DOHH2 (cell line): ENCODE results near the gene SAE1.

Experiments used
- CTCF ChIP-seq: fragments of 200-600 bp; sonication (generic); IDR thresholded peaks from one replicate; pipeline ENCODE4 v1.5.1; 2014; ENCODE audit warnings: antibody characterized with exemption, mild to moderate bottlenecking, low read depth, low read length; ENCODE audit not compliant: poor library complexity, severe bottlenecking
- EZH2phosphoT487 ChIP-seq: fragments of 200-600 bp; sonication (generic); IDR thresholded peaks from 2 replicates; pipeline ENCODE4 v1.6.1; 2017; ENCODE audit warnings: borderline replicate concordance, mild to moderate bottlenecking, antibody characterized with exemption, low read length, moderate library complexity, mixed read lengths

GRCh38 chr19:47229676-47230053, 99.0 kb downstream of the SAE1 start:
- TF ChIP-seq CTCF = no peak
- TF ChIP-seq EZH2phosphoT487 = no peak
